ENCODE measurements around the gene PVALB.

PVALB gene

GRCh38 chr22:36856121-36856791 is 39.4 kb upstream of the PVALB start:
- DNase-seq, result peak; percentile 83 to 97
- Histone ChIP-seq H2AK5ac (ENCODE audit: low read length) (no peak overlapping the region), H3K4me1 (ENCODE audit: control insufficient read depth in 1 of 2, insufficient read depth in 2 of 2, low read length in 2 of 2) (no peaks in the 10 kb centered on the region), H3K4me2 (ENCODE audit: low read length) (no peak overlapping the region), H4K91ac (ENCODE audit: low read depth, low read length) (no peak overlapping the region), H3K79me1 (ENCODE audit: low read length) (no peaks in the 10 kb centered on the region), H3K79me2 (ENCODE audit: control insufficient read depth, insufficient read depth, low read length, poor library complexity) (no peaks in the 10 kb centered on the region), H2BK120ac (ENCODE audit: insufficient read depth, low read length, poor library complexity) (no peak overlapping the region), H3K4me3 (ENCODE audit: low read depth, low read length) (no peak overlapping the region), H3K36me3 (ENCODE audit: control insufficient read depth in 1 of 2, insufficient read depth in 2 of 2, low read length in 2 of 2) (no peaks in the 10 kb centered on the region), H3K9ac (ENCODE audit: low read length) (no peak overlapping the region), H3K27me3 (ENCODE audit: insufficient read depth, low read length) (no peaks in the 10 kb centered on the region), H2BK12ac (ENCODE audit: low read length) (no peak overlapping the region), H2BK5ac (ENCODE audit: low read depth, low read length, poor library complexity) (no peak overlapping the region), H3K23ac (ENCODE audit: low read length) (no peak overlapping the region), H3K4ac (ENCODE audit: low read depth, low read length) (no peak overlapping the region), H3K9me3 (ENCODE audit: insufficient read depth, low read depth, low read length) (no peaks in the 10 kb centered on the region), H3K18ac (ENCODE audit: low read length) (no peak overlapping the region), H2AFZ (ENCODE audit: insufficient read depth, low read length, poor library complexity) (no peak overlapping the region), H4K12ac (ENCODE audit: low read depth, low read length) (no peak overlapping the region), H3K14ac (ENCODE audit: low read length) (no peak overlapping the region), H3K27ac (ENCODE audit: low read depth, low read length) (no peak overlapping the region), H4K8ac (ENCODE audit: low read depth, low read length) (no peak overlapping the region)
- WGBS (ENCODE audit: extremely low coverage, insufficient coverage, insufficient read length), result no CpG with 5 or more reads among the region's 30 CpGs

- Histone ChIP-seq H2BK120ac (ENCODE audit: insufficient read depth, low read length, poor library complexity) (no peak overlapping the region), H2AK5ac (ENCODE audit: low read length) (no peak overlapping the region), H3K36me3 (ENCODE audit: control insufficient read depth in 1 of 2, insufficient read depth in 2 of 2, low read length in 2 of 2) (no peaks in the 10 kb centered on the region), H4K8ac (ENCODE audit: low read depth, low read length) (no peak overlapping the region), H4K12ac (ENCODE audit: low read depth, low read length) (no peak overlapping the region), H3K4me3 (ENCODE audit: low read depth, low read length) (no peak overlapping the region), H3K79me2 (ENCODE audit: control insufficient read depth, insufficient read depth, low read length, poor library complexity) (no peaks in the 10 kb centered on the region), H3K18ac (ENCODE audit: low read length) (no peak overlapping the region), H3K27me3 (ENCODE audit: insufficient read depth, low read length) (no peaks in the 10 kb centered on the region), H3K4ac (ENCODE audit: low read depth, low read length) (no peak overlapping the region), H2BK5ac (ENCODE audit: low read depth, low read length, poor library complexity) (no peak overlapping the region), H2AFZ (ENCODE audit: insufficient read depth, low read length, poor library complexity) (no peak overlapping the region), H3K27ac (ENCODE audit: low read depth, low read length) (no peak overlapping the region), H3K9me3 (ENCODE audit: insufficient read depth, low read depth, low read length) (no peaks in the 10 kb centered on the region), H3K23ac (ENCODE audit: low read length) (no peak overlapping the region), H3K14ac (ENCODE audit: low read length) (no peak overlapping the region), H3K4me2 (ENCODE audit: low read length) (no peak overlapping the region), H3K79me1 (ENCODE audit: low read length) (no peaks in the 10 kb centered on the region), H3K9ac (ENCODE audit: low read length) (no peak overlapping the region), H2BK12ac (ENCODE audit: low read length) (no peak overlapping the region), H4K91ac (ENCODE audit: low read depth, low read length) (no peak overlapping the region), H3K4me1 (ENCODE audit: control insufficient read depth in 1 of 2, insufficient read depth in 2 of 2, low read length in 2 of 2) (no peaks in the 10 kb centered on the region)
- DNase-seq, result no peak
- no CpG with 5 or more reads among the region's 3 CpGs for WGBS (ENCODE audit: extremely low coverage, insufficient coverage, insufficient read length)
Measured at GRCh38 chr22:36855478-36855877, 38.6 kb upstream of the PVALB start.

GRCh38 chr22:36853407-36854099 is 36.7 kb upstream of the PVALB start:
- H3K4me1 ChIP-seq (ENCODE audit: control insufficient read depth in 1 of 2, insufficient read depth in 2 of 2, low read length in 2 of 2), result no peaks in the 10 kb centered on the region
- no peak overlapping the region for H3K23ac ChIP-seq (ENCODE audit: low read length)
- H3K14ac ChIP-seq (ENCODE audit: low read length), result no peak overlapping the region

GRCh38 chr22:36852056-36852973 is 35.5 kb upstream of the PVALB start:
- no peak overlapping the region for H4K12ac ChIP-seq (ENCODE audit: low read depth, low read length)
- H2AFZ ChIP-seq (ENCODE audit: insufficient read depth, low read length, poor library complexity), result no peak overlapping the region
- no peak overlapping the region for H3K23ac ChIP-seq (ENCODE audit: low read length)
- no peak overlapping the region for H4K8ac ChIP-seq (ENCODE audit: low read depth, low read length)
- H2BK120ac ChIP-seq (ENCODE audit: insufficient read depth, low read length, poor library complexity), result no peak overlapping the region
- H3K36me3 ChIP-seq (ENCODE audit: control insufficient read depth in 1 of 2, insufficient read depth in 2 of 2, low read length in 2 of 2), result no peaks in the 10 kb centered on the region
- no CpG with 5 or more reads among the region's 7 CpGs for WGBS (ENCODE audit: extremely low coverage, insufficient coverage, insufficient read length)
- H2BK5ac ChIP-seq (ENCODE audit: low read depth, low read length, poor library complexity), result no peak overlapping the region
- no peak overlapping the region for H3K14ac ChIP-seq (ENCODE audit: low read length)
- H2AK5ac ChIP-seq (ENCODE audit: low read length), result no peak overlapping the region
- H3K79me2 ChIP-seq (ENCODE audit: control insufficient read depth, insufficient read depth, low read length, poor library complexity), result no peaks in the 10 kb centered on the region
- no peak overlapping the region for H2BK12ac ChIP-seq (ENCODE audit: low read length)
- no peak overlapping the region for H3K4me3 ChIP-seq (ENCODE audit: low read depth, low read length)
- H3K79me1 ChIP-seq (ENCODE audit: low read length), result no peaks in the 10 kb centered on the region
- no peak overlapping the region for H4K91ac ChIP-seq (ENCODE audit: low read depth, low read length)
- H3K4me1 ChIP-seq (ENCODE audit: control insufficient read depth in 1 of 2, insufficient read depth in 2 of 2, low read length in 2 of 2), result no peaks in the 10 kb centered on the region
- H3K4ac ChIP-seq (ENCODE audit: low read depth, low read length), result no peak overlapping the region
- H3K9me3 ChIP-seq (ENCODE audit: insufficient read depth, low read depth, low read length), result peaks cover 2% of the 10 kb centered on the region
- no peak overlapping the region for H3K4me2 ChIP-seq (ENCODE audit: low read length)
- no peak overlapping the region for H3K18ac ChIP-seq (ENCODE audit: low read length)
- H3K27ac ChIP-seq (ENCODE audit: low read depth, low read length), result no peak overlapping the region
- H3K27me3 ChIP-seq (ENCODE audit: insufficient read depth, low read length), result no peaks in the 10 kb centered on the region
- H3K9ac ChIP-seq (ENCODE audit: low read length), result no peak overlapping the region
- DNase-seq, result no peak

More at GRCh38 chr22:36853407-36854099, 36.7 kb upstream of the PVALB start:
- no peak overlapping the region for H2BK5ac ChIP-seq (ENCODE audit: low read depth, low read length, poor library complexity)
- WGBS (ENCODE audit: extremely low coverage, insufficient coverage, insufficient read length), result no CpG with 5 or more reads among the region's 16 CpGs
- H3K4me2 ChIP-seq (ENCODE audit: low read length), result no peak overlapping the region
- H3K27ac ChIP-seq (ENCODE audit: low read depth, low read length), result no peak overlapping the region
- H3K4me3 ChIP-seq (ENCODE audit: low read depth, low read length), result no peak overlapping the region
- H3K9me3 ChIP-seq (ENCODE audit: insufficient read depth, low read depth, low read length), result no peaks in the 10 kb centered on the region
- no peak overlapping the region for H3K18ac ChIP-seq (ENCODE audit: low read length)
- peak; percentile 58 to 69 for DNase-seq
- H2AK5ac ChIP-seq (ENCODE audit: low read length), result no peak overlapping the region
- H2BK12ac ChIP-seq (ENCODE audit: low read length), result no peak overlapping the region
- H3K4ac ChIP-seq (ENCODE audit: low read depth, low read length), result no peak overlapping the region
- H3K36me3 ChIP-seq (ENCODE audit: control insufficient read depth in 1 of 2, insufficient read depth in 2 of 2, low read length in 2 of 2), result no peaks in the 10 kb centered on the region
- H3K9ac ChIP-seq (ENCODE audit: low read length), result no peak overlapping the region
- H4K12ac ChIP-seq (ENCODE audit: low read depth, low read length), result no peak overlapping the region
- no peak overlapping the region for H2BK120ac ChIP-seq (ENCODE audit: insufficient read depth, low read length, poor library complexity)
- H3K27me3 ChIP-seq (ENCODE audit: insufficient read depth, low read length), result no peaks in the 10 kb centered on the region
- H4K8ac ChIP-seq (ENCODE audit: low read depth, low read length), result peak overlapping the region; percentile 65
- H3K79me1 ChIP-seq (ENCODE audit: low read length), result no peaks in the 10 kb centered on the region
- H2AFZ ChIP-seq (ENCODE audit: insufficient read depth, low read length, poor library complexity), result no peak overlapping the region
- H4K91ac ChIP-seq (ENCODE audit: low read depth, low read length), result no peak overlapping the region
- no peaks in the 10 kb centered on the region for H3K79me2 ChIP-seq (ENCODE audit: control insufficient read depth, insufficient read depth, low read length, poor library complexity)

All from trophoblast cell (in vitro differentiated cells and primary cell).